OCI-LY7 (cell line): ENCODE results near the gene MTSS2. TPM values are rescaled to one million over a fixed set of nuclear protein-coding genes. Genes with fewer than 3 reads are reported as not detected.

Experiments used
- BruUV-seq: library from RNA; stranded (reverse); fragments of 400-500 nt; replicated peaks from 2 replicates; lab custom pipeline; 2021; lab: Mats Ljungman, UMichigan
- CTCF ChIA-PET: fragments of 300-600 bp; sonication (Branson Sonifier 250); formaldehyde crosslinking; loops from one replicate; lab custom pipeline; 2022; ENCODE audit warnings: antibody characterized with exemption; ENCODE audit not compliant: unreplicated experiment; lab: Charles Lee
- POLR2A ChIA-PET: fragments of 300-600 bp; sonication (Branson Sonifier 250); formaldehyde crosslinking; loops from one replicate; lab custom pipeline; 2022; ENCODE audit warnings: antibody characterized with exemption; lab: Charles Lee
- DNase-seq: peaks from one replicate; pipeline ENCODE4 v3.0.0-alpha.2; 2015; ENCODE audit warnings: low spot score
- H2AFZ ChIP-seq: fragments of 200-600 bp; sonication (generic), shearing (Covaris generic); 2 replicates; pipeline ENCODE4 v1.6.1; 2014; ENCODE audit warnings: mild to moderate bottlenecking, antibody characterized with exemption, low read length, moderate library complexity
- H3K27ac ChIP-seq: fragments of 200-600 bp; sonication (generic); 2 replicates; pipeline ENCODE4 v1.5.1; 2014; ENCODE audit warnings: mixed run types, low read depth, mild to moderate bottlenecking, moderate library complexity, low read length, inconsistent platforms; ENCODE audit not compliant: poor library complexity, severe bottlenecking
- H3K36me3 ChIP-seq: fragments of 200-600 bp; sonication (generic); 2 replicates; pipeline ENCODE4 v1.6.1; 2014; ENCODE audit warnings: mild to moderate bottlenecking, antibody characterized with exemption, low read length, moderate library complexity, mixed read lengths; ENCODE audit not compliant: insufficient read depth
- H3K4me1 ChIP-seq: fragments of 200-600 bp; sonication (generic); 2 replicates; pipeline ENCODE4 v1.5.1; 2014; ENCODE audit warnings: mild to moderate bottlenecking, low read length; ENCODE audit not compliant: insufficient read depth, poor library complexity, severe bottlenecking
- H3K4me2 ChIP-seq: fragments of 200-600 bp; sonication (generic); 2 replicates; pipeline ENCODE4 v1.6.1; 2014; ENCODE audit warnings: mild to moderate bottlenecking, low read length
- H3K4me3 ChIP-seq: fragments of 200-600 bp; sonication (generic); 2 replicates; pipeline ENCODE4 v1.5.1; 2014; ENCODE audit warnings: mild to moderate bottlenecking, low read depth, low read length; ENCODE audit not compliant: poor library complexity, severe bottlenecking
- H3K79me2 ChIP-seq: fragments of 200-600 bp; sonication (generic); 2 replicates; pipeline ENCODE4 v1.6.1; 2016; ENCODE audit warnings: low read depth, mild to moderate bottlenecking, low read length, moderate library complexity, mixed read lengths; ENCODE audit not compliant: insufficient read depth
- H3K9me2 ChIP-seq: fragments of 200-600 bp; sonication (generic); 2 replicates; pipeline ENCODE4 v1.6.1; 2016; ENCODE audit warnings: mild to moderate bottlenecking, low read length, mixed read lengths; ENCODE audit not compliant: insufficient read depth
- H3K9me3 ChIP-seq: fragments of 200-600 bp; sonication (generic); 2 replicates; pipeline ENCODE4 v1.6.1; 2014; ENCODE audit warnings: mild to moderate bottlenecking, mixed run types, low read length, mixed read lengths
- H4K20me1 ChIP-seq: fragments of 200-600 bp; sonication (generic); 2 replicates; pipeline ENCODE4 v1.6.1; 2014; ENCODE audit warnings: mild to moderate bottlenecking, antibody characterized with exemption, low read length, moderate library complexity, mixed read lengths; ENCODE audit not compliant: insufficient read depth
- CTCF ChIP-seq: fragments of 200-600 bp; sonication (generic); conservative IDR thresholded peaks from 2 replicates; pipeline ENCODE4 v1.5.1; 2014; ENCODE audit warnings: mild to moderate bottlenecking, antibody characterized with exemption, low read length, moderate library complexity, mixed read lengths
- EZH2phosphoT487 ChIP-seq: fragments of 200-600 bp; sonication (generic); IDR thresholded peaks from 2 replicates; pipeline ENCODE4 v1.6.1; 2018; ENCODE audit warnings: low read depth, borderline replicate concordance, mild to moderate bottlenecking, mixed run types, antibody characterized with exemption, low read length, moderate library complexity, mixed read lengths
- intact Hi-C: fragments of 100-400 bp; cut with micrococcal nuclease; formaldehyde crosslinking; loops from one replicate; pipeline ENCODE4 v1.10.0; 2022; ENCODE audit not compliant: unreplicated experiment
- total RNA-seq, 2 experiments: library from RNA; depleted of rRNA in 1 of 2; stranded (reverse); fragments of >200 nt in 1 of 2; shearing (Covaris generic) in 1 of 2; gene quantifications; 2 replicates each; pipeline ENCODE4 v1.2.3, GENCODE V29; 2014 to 2022

Gene MTSS2
- total RNA-seq, 2 experiments from 2014 or later: 0.17 to 0.19 TPM

- no TSS peak for BruUV-seq
- Histone ChIP-seq H3K4me1 (peaks cover 4% of the 10 kb centered on the region), H2AFZ (no peak overlapping the region), H4K20me1 (no peaks in the 10 kb centered on the region), H3K27ac (no peak overlapping the region), H3K9me2 (no peaks in the 10 kb centered on the region), H3K4me2 (no peak overlapping the region), H3K79me2 (no peaks in the 10 kb centered on the region), H3K36me3 (no peaks in the 10 kb centered on the region), H3K4me3 (no peak overlapping the region), H3K9me3 (no peaks in the 10 kb centered on the region)
- intact Hi-C loops: no loop called here
- CTCF ChIA-PET: no interaction called here
- DNase-seq: no peak
- POLR2A ChIA-PET: no interaction called here
- TF ChIP-seq CTCF (no peak), EZH2phosphoT487 (no peak)
Measured at GRCh38 chr16:70656065-70656711, 29.7 kb downstream of the MTSS2 start.

GRCh38 chr16:70653809-70654771 lies 31.8 kb downstream of the MTSS2 start:
- CTCF ChIA-PET: interaction anchor here (1.4 kb wide), 1 partner anchor 145 kb away, joined by 5 read pairs; no protein-coding TSS in a partner anchor
- Histone ChIP-seq H3K27ac (no peak overlapping the region), H3K4me1 (peaks cover 4% of the 10 kb centered on the region), H2AFZ (peak overlapping the region; percentile 86; the same call in 1 of the 2 replicates), H3K9me2 (no peaks in the 10 kb centered on the region), H3K4me3 (no peak overlapping the region), H3K4me2 (peak overlapping the region; percentile 44; the same call in 1 of the 2 replicates), H3K36me3 (no peaks in the 10 kb centered on the region), H4K20me1 (no peaks in the 10 kb centered on the region), H3K79me2 (no peaks in the 10 kb centered on the region), H3K9me3 (no peaks in the 10 kb centered on the region)
- intact Hi-C loops: loop anchor here (1.0 to 5.0 kb wide), 5 partner anchors 87 to 323 kb away; no protein-coding TSS in a partner anchor
- DNase-seq: peak; percentile 73
- POLR2A ChIA-PET: interaction anchor here (0.7 to 1.2 kb wide), 2 partner anchors 307 to 862 kb away, joined by 3 to 4 read pairs; no protein-coding TSS in a partner anchor
- TF ChIP-seq EZH2phosphoT487 (no peak), CTCF (peak; percentile 99)
- BruUV-seq: no TSS peak
